ENCODE data around the gene CLCN6. TPM values are rescaled to one million over a fixed set of nuclear protein-coding genes. Genes with fewer than 3 reads are reported as not detected.

The CLCN6 gene
- polyA plus RNA-seq, 3 donors = 3.8 to 37.1 (median 4.2) TPM

GRCh38 chr1:11794446-11795237, 11.3 kb upstream of the CLCN6 start:
- Histone ChIP-seq H2AFZ (ENCODE audit: insufficient read depth, low read depth, low read length, poor library complexity, severe bottlenecking) (no peak overlapping the region), H3K79me2 (ENCODE audit: insufficient read depth, low read length) (no peaks in the 10 kb centered on the region), H4K20me1 (ENCODE audit: insufficient read depth, low read length) (peaks cover 3% of the 10 kb centered on the region), H3K36me3 (replicated peaks in 1 of 2; ENCODE audit: control insufficient read depth in 1 of 2, insufficient read depth in 2 of 2, low read length in 2 of 2) (peaks cover 65 to 88% of the 10 kb centered on the region in 2 donors), H3K27me3 (ENCODE audit: control insufficient read depth in 2 of 2, insufficient read depth in 2 of 2, low read length in 2 of 2) (no peaks in the 10 kb centered on the region), H3K4me3 (replicated peaks in 1 of 3; ENCODE audit: low read depth in 2 of 3, low read length in 3 of 3) (no peak overlapping the region), H3K9ac (ENCODE audit: insufficient read depth, low read length, poor library complexity, severe bottlenecking) (no peak overlapping the region), H3K4me1 (ENCODE audit: control insufficient read depth in 1 of 2, insufficient read depth in 2 of 2, low read length in 2 of 2) (peaks cover 30 to 31% of the 10 kb centered on the region in 2 donors), H3K4me2 (replicated peaks; ENCODE audit: extremely low read depth, low read length, poor library complexity, severe bottlenecking) (no peak overlapping the region), H3K9me3 (replicated peaks in 1 of 2; ENCODE audit: control insufficient read depth in 1 of 2, insufficient read depth in 1 of 2, low read length in 2 of 2) (no peaks in the 10 kb centered on the region), H3K27ac (ENCODE audit: low read depth in 1 of 2, low read length in 2 of 2) (peak overlapping the region in 1 of 2 donors; percentile 35)
- Mint-ChIP-seq H3K27me3 (ENCODE audit: low read depth in 3 of 3) (no peaks in the 10 kb centered on the region), H3K4me1 (peaks cover 30% of the 10 kb centered on the region), H3K9me3 (no peaks in the 10 kb centered on the region), H3K4me3 (no peak overlapping the region), H3K36me3 (peaks cover 78 to 95% of the 10 kb centered on the region in 2 donors), H3K27ac (peak overlapping the region in 4 of 7 donors; percentile 50 to 85 (median 69))
- TF ChIP-seq CTCF (IDR thresholded peaks at IDR 0.05) = no peak
- WGBS (ENCODE audit: insufficient coverage) = 91% methylated on average over 17 of the region's 19 CpGs
- DNase-seq = no peak
- intact Hi-C loops (cut with micrococcal nuclease) = loop anchor here in 1 of 2 donors (10.0 kb wide), 1 partner anchor 60 kb away; the partner anchor contains the start of gene AGTRAP

GRCh38 chr1:11795238-11795890, 10.6 kb upstream of the CLCN6 start:
- H3K4me1 Mint-ChIP-seq = peaks cover 25% of the 10 kb centered on the region
- H3K27me3 Mint-ChIP-seq (ENCODE audit: low read depth in 3 of 3) = peaks cover 0 to 2% (median 0%) of the 10 kb centered on the region in 3 donors
- no peaks in the 10 kb centered on the region for H3K27me3 ChIP-seq (ENCODE audit: control insufficient read depth in 2 of 2, insufficient read depth in 2 of 2, low read length in 2 of 2)
- peak overlapping the region in 4 of 7 donors; percentile 20 to 63 (median 48) for H3K27ac Mint-ChIP-seq
- no peak for TF ChIP-seq CTCF (IDR thresholded peaks at IDR 0.05)
- H3K4me3 Mint-ChIP-seq = no peak overlapping the region
- H3K4me1 ChIP-seq (ENCODE audit: control insufficient read depth in 1 of 2, insufficient read depth in 2 of 2, low read length in 2 of 2) = peaks cover 22 to 24% of the 10 kb centered on the region in 2 donors
- no peaks in the 10 kb centered on the region for H3K9me3 ChIP-seq (replicated peaks in 1 of 2; ENCODE audit: control insufficient read depth in 1 of 2, insufficient read depth in 1 of 2, low read length in 2 of 2)
- H3K27ac ChIP-seq (ENCODE audit: low read depth in 1 of 2, low read length in 2 of 2) = no peak overlapping the region
- H3K9me3 Mint-ChIP-seq = no peaks in the 10 kb centered on the region
- no peak overlapping the region for H3K4me2 ChIP-seq (replicated peaks; ENCODE audit: extremely low read depth, low read length, poor library complexity, severe bottlenecking)
- 93% methylated on average over 11 of the region's 14 CpGs for WGBS (ENCODE audit: insufficient coverage)
- H3K36me3 ChIP-seq (replicated peaks in 1 of 2; ENCODE audit: control insufficient read depth in 1 of 2, insufficient read depth in 2 of 2, low read length in 2 of 2) = peaks cover 67 to 88% of the 10 kb centered on the region in 2 donors
- no peak overlapping the region for H2AFZ ChIP-seq (ENCODE audit: insufficient read depth, low read depth, low read length, poor library complexity, severe bottlenecking)
- H4K20me1 ChIP-seq (ENCODE audit: insufficient read depth, low read length) = peaks cover 8% of the 10 kb centered on the region
- peaks cover 78 to 95% of the 10 kb centered on the region in 2 donors for H3K36me3 Mint-ChIP-seq
- DNase-seq = no peak
- no peak overlapping the region for H3K4me3 ChIP-seq (replicated peaks in 1 of 3; ENCODE audit: low read depth in 2 of 3, low read length in 3 of 3)
- intact Hi-C loops (cut with micrococcal nuclease) = loop anchor here in 1 of 2 donors (10.0 kb wide), 1 partner anchor 61 kb away; the partner anchor contains the start of gene AGTRAP
- no peak overlapping the region for H3K9ac ChIP-seq (ENCODE audit: insufficient read depth, low read length, poor library complexity, severe bottlenecking)
- H3K79me2 ChIP-seq (ENCODE audit: insufficient read depth, low read length) = peaks cover under 1% of the 10 kb centered on the region

Measured in CD14-positive monocyte (primary cell).